Astrocyte (in vitro differentiated cells and primary cell): ENCODE data around the gene KCNC2. TPM values are rescaled to one million over a fixed set of nuclear protein-coding genes. Genes with fewer than 3 reads are reported as not detected.

Source experiments
- DNase-seq: peaks from one replicate; pipeline ENCODE4 v3.0.0-alpha.2; 2010; ENCODE audit warnings: low read depth
- FAIRE-seq: peaks from 2 replicates; lab custom pipeline; 2011; peaks lifted over from hg19 to GRCh38; lab: Jason Lieb, UNC
- H2AFZ ChIP-seq: 2 replicates; pipeline ENCODE4 v1.6.0; 2012; ENCODE audit warnings: low read depth, low read length, inconsistent platforms
- H3K27ac ChIP-seq: 2 replicates; pipeline ENCODE4 v1.5.1; 2011; ENCODE audit warnings: low read depth, low read length, inconsistent platforms
- H3K27me3 ChIP-seq: 2 replicates; pipeline ENCODE4 v1.6.0; 2011; ENCODE audit warnings: low read length, inconsistent platforms; ENCODE audit not compliant: insufficient read depth
- H3K36me3 ChIP-seq: 2 replicates; pipeline ENCODE4 v1.5.1; 2011; ENCODE audit warnings: low read length, inconsistent platforms; ENCODE audit not compliant: insufficient read depth
- H3K4me1 ChIP-seq: 2 replicates; pipeline ENCODE4 v1.5.1; 2011; ENCODE audit warnings: low read length, inconsistent platforms; ENCODE audit not compliant: insufficient read depth
- H3K4me2 ChIP-seq: 2 replicates; pipeline ENCODE4 v1.6.0; 2012; ENCODE audit warnings: low read length, inconsistent platforms
- H3K4me3 ChIP-seq: 2 replicates; pipeline ENCODE4 v1.5.1; 2011; ENCODE audit warnings: low read depth, mild to moderate bottlenecking, low read length, inconsistent platforms; ENCODE audit not compliant: insufficient read depth
- H3K79me2 ChIP-seq: 2 replicates; pipeline ENCODE4 v1.6.0; 2012; ENCODE audit warnings: mild to moderate bottlenecking, low read length, inconsistent platforms; ENCODE audit not compliant: insufficient read depth
- H3K9ac ChIP-seq: 2 replicates; pipeline ENCODE4 v1.6.0; 2012; ENCODE audit warnings: mild to moderate bottlenecking, low read length, inconsistent platforms
- H3K9me3 ChIP-seq: 2 replicates; pipeline ENCODE4 v1.5.1; 2012; ENCODE audit warnings: low read depth, mild to moderate bottlenecking, low read length, inconsistent platforms; ENCODE audit not compliant: insufficient read depth
- H4K20me1 ChIP-seq: 2 replicates; pipeline ENCODE4 v1.6.0; 2012; ENCODE audit warnings: low read length, inconsistent platforms; ENCODE audit not compliant: insufficient read depth
- H3K27ac Mint-ChIP-seq: one replicate; pipeline ENCODE4 v1.8.0; 2021; ENCODE audit warnings: mild to moderate bottlenecking, mixed read lengths; ENCODE audit not compliant: unreplicated experiment
- H3K27me3 Mint-ChIP-seq: one replicate; pipeline ENCODE4 v1.8.0; 2021; ENCODE audit warnings: low read depth, mixed read lengths; ENCODE audit not compliant: unreplicated experiment
- H3K36me3 Mint-ChIP-seq: one replicate; pipeline ENCODE4 v1.8.0; 2021; ENCODE audit warnings: low read depth, mixed read lengths; ENCODE audit not compliant: unreplicated experiment
- H3K4me1 Mint-ChIP-seq: one replicate; pipeline ENCODE4 v1.8.0; 2021; ENCODE audit warnings: low read depth, mixed read lengths; ENCODE audit not compliant: unreplicated experiment
- H3K4me3 Mint-ChIP-seq: one replicate; pipeline ENCODE4 v1.8.0; 2021; ENCODE audit warnings: mild to moderate bottlenecking, moderate library complexity, mixed read lengths; ENCODE audit not compliant: unreplicated experiment
- H3K9me3 Mint-ChIP-seq: one replicate; pipeline ENCODE4 v1.8.0; 2021; ENCODE audit warnings: mild to moderate bottlenecking, mixed read lengths; ENCODE audit not compliant: unreplicated experiment
- EZH2 ChIP-seq: IDR thresholded peaks from 2 replicates; pipeline ENCODE4 v1.6.1; 2012; ENCODE audit warnings: mild to moderate bottlenecking, low read length, inconsistent platforms; ENCODE audit not compliant: insufficient read depth
- total RNA-seq: library from RNA; stranded (reverse); gene quantifications from 2 replicates; pipeline ENCODE4 v1.2.1, GENCODE V29; 2021
- TF ChIP-seq, protein P1 (sequence below): IDR thresholded peaks from 2 replicates; pipeline ENCODE4 v1.5.1; 2011; ENCODE audit warnings: low read depth, mild to moderate bottlenecking, inconsistent platforms, low read length, moderate library complexity; ENCODE audit not compliant: insufficient read depth

Gene KCNC2
- total RNA-seq, 1 donor from 2014 or later = not detected

DNA sequence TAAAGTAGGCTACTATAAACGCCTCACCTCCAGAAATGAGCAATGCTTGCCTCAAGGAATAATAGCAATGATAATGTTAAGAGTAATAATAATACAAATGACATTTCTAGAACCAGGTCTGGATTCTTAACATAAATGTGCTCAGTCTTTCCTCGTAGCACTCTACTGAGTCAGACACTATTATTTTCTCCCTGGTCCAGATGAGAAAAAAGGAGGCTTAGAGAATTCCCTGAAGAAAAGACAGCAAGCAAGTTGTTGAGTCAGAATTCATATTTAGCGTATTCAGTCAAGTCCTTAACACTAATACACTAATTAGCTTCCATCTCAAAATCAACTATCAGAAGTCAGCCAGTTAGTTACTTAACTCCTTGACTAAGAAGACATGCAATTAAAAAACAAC, 13.2 kb downstream of the KCNC2 start:
- Mint-ChIP-seq H3K4me3 (no peak overlapping the region), H3K27me3 (no peaks in the 10 kb centered on the region), H3K9me3 (no peaks in the 10 kb centered on the region), H3K4me1 (peaks cover 2% of the 10 kb centered on the region), H3K36me3 (no peaks in the 10 kb centered on the region), H3K27ac (no peak overlapping the region)
- no peaks in the 10 kb centered on the region for H3K27me3 ChIP-seq
- no peaks in the 10 kb centered on the region for H3K4me1 ChIP-seq
- no peak overlapping the region for H3K4me2 ChIP-seq
- no peak for DNase-seq
- no peaks in the 10 kb centered on the region for H3K9me3 ChIP-seq
- no peak for FAIRE-seq
- H2AFZ ChIP-seq = no peak overlapping the region
- no peak overlapping the region for H3K9ac ChIP-seq
- H3K36me3 ChIP-seq = no peaks in the 10 kb centered on the region
- H3K4me3 ChIP-seq = no peak overlapping the region
- no peaks in the 10 kb centered on the region for H4K20me1 ChIP-seq
- TF ChIP-seq, protein P1, sequence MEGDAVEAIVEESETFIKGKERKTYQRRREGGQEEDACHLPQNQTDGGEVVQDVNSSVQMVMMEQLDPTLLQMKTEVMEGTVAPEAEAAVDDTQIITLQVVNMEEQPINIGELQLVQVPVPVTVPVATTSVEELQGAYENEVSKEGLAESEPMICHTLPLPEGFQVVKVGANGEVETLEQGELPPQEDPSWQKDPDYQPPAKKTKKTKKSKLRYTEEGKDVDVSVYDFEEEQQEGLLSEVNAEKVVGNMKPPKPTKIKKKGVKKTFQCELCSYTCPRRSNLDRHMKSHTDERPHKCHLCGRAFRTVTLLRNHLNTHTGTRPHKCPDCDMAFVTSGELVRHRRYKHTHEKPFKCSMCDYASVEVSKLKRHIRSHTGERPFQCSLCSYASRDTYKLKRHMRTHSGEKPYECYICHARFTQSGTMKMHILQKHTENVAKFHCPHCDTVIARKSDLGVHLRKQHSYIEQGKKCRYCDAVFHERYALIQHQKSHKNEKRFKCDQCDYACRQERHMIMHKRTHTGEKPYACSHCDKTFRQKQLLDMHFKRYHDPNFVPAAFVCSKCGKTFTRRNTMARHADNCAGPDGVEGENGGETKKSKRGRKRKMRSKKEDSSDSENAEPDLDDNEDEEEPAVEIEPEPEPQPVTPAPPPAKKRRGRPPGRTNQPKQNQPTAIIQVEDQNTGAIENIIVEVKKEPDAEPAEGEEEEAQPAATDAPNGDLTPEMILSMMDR = no peak
- no peak for TF ChIP-seq EZH2
- no peaks in the 10 kb centered on the region for H3K79me2 ChIP-seq
- H3K27ac ChIP-seq = no peak overlapping the region

DNA sequence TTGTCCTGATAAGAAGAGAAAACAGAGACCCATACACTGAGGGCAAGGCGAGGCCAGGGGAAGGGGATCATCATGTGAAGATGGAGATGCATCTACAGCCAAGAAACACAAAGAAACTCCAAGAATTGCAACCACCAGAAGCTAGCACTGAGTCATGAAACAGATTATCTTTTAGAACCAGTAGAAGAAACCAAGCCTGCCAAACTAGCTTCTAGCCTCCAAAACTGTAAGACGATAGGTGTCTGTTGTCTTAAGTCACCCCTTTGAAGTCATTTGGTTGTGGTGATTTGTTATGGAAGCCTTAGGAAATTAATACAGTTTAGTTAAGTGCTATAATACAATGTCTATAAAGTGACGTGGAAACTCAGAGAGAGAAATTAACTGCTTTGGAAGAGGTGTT, 15.4 kb downstream of the KCNC2 start:
- TF ChIP-seq, protein P1 = no peak
- no peak for TF ChIP-seq EZH2
- Mint-ChIP-seq H3K9me3 (no peaks in the 10 kb centered on the region), H3K27me3 (no peaks in the 10 kb centered on the region), H3K4me1 (no peaks in the 10 kb centered on the region), H3K4me3 (no peak overlapping the region), H3K36me3 (no peaks in the 10 kb centered on the region), H3K27ac (no peak overlapping the region)
- H3K79me2 ChIP-seq = no peaks in the 10 kb centered on the region
- H3K4me1 ChIP-seq = no peaks in the 10 kb centered on the region
- H2AFZ ChIP-seq = no peak overlapping the region
- no peak overlapping the region for H3K4me2 ChIP-seq
- H3K4me3 ChIP-seq = no peak overlapping the region
- H3K27me3 ChIP-seq = no peaks in the 10 kb centered on the region
- FAIRE-seq (no peak), DNase-seq (no peak)
- H3K36me3 ChIP-seq = no peaks in the 10 kb centered on the region
- H3K9ac ChIP-seq = no peak overlapping the region
- no peaks in the 10 kb centered on the region for H3K9me3 ChIP-seq
- H3K27ac ChIP-seq = no peak overlapping the region
- H4K20me1 ChIP-seq = no peaks in the 10 kb centered on the region

DNA sequence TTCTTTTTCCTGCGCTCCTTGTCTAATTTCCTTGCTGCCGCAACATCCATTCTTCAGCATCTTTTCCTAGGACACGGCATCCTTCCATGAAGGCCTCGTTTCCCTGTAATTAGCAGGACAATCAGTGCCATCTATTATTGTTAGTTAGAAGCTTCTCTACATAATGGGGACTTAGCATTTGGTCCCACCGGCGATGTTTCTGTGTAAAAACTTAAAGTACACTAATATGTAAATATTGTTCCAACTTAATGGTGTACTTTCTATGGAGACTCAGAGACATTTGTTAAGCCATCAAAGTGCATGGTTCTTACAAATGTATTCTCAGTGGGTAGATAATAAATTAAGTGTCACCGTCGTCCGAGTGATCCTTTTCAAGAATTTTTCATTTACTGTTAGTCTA, 17.4 kb downstream of the KCNC2 start:
- no peak overlapping the region for H3K9ac ChIP-seq
- no peak overlapping the region for H3K27ac ChIP-seq
- H3K36me3 ChIP-seq = no peaks in the 10 kb centered on the region
- no peaks in the 10 kb centered on the region for H3K9me3 ChIP-seq
- H3K4me2 ChIP-seq = no peak overlapping the region
- no peak overlapping the region for H3K4me3 ChIP-seq
- Mint-ChIP-seq H3K36me3 (no peaks in the 10 kb centered on the region), H3K4me1 (no peaks in the 10 kb centered on the region), H3K4me3 (no peak overlapping the region), H3K27me3 (no peaks in the 10 kb centered on the region), H3K27ac (no peak overlapping the region), H3K9me3 (no peaks in the 10 kb centered on the region)
- FAIRE-seq (no peak), DNase-seq (no peak)
- H3K4me1 ChIP-seq = no peaks in the 10 kb centered on the region
- TF ChIP-seq, protein P1 = no peak
- no peak for TF ChIP-seq EZH2
- H2AFZ ChIP-seq = no peak overlapping the region
- H3K27me3 ChIP-seq = no peaks in the 10 kb centered on the region
- H4K20me1 ChIP-seq = no peaks in the 10 kb centered on the region
- no peaks in the 10 kb centered on the region for H3K79me2 ChIP-seq
